ENCODE measurements around the gene CTSK. TPM values are rescaled to one million over a fixed set of nuclear protein-coding genes. Genes with fewer than 3 reads are reported as not detected.

Gene CTSK
- total and polyA plus RNA-seq, 2 donors from 2014 or later: 11.6 to 16.8 TPM

GRCh38 chr1:150765296-150765976 lies 42.6 kb downstream of the CTSK start, which contains the start of gene CTSS:
TSS of gene CTSS (minus strand) at chr1:150765778. CDS start at chr1:150764763, 1,015 bp downstream.
- FAIRE-seq: no peak
- Histone ChIP-seq H3K27ac (ENCODE audit: low read depth in 2 of 2, low read length in 2 of 2) (peak within 1 kb of the TSS in 1 of 2 donors; percentile 66), H3K36me3 (ENCODE audit: control insufficient read depth in 2 of 3, insufficient read depth in 3 of 3, low read length in 3 of 3) (no peaks in the 10 kb centered on the region), H3K4me1 (ENCODE audit: control insufficient read depth in 2 of 3, insufficient read depth in 2 of 3, low read depth in 1 of 3, low read length in 3 of 3) (no peaks in the 10 kb centered on the region), H3K9me3 (ENCODE audit: control insufficient read depth in 2 of 3, insufficient read depth in 1 of 3, low read length in 3 of 3) (peaks cover 0 to under 1% (median 0%) of the 10 kb centered on the region in 3 donors), H3K4me3 (ENCODE audit: low read length in 3 of 3) (peak within 1 kb of the TSS; percentile 39 to 55 (median 51)), H3K9ac (ENCODE audit: low read length in 3 of 3) (peak within 1 kb of the TSS in 1 of 3 donors; percentile 36), H3K27me3 (ENCODE audit: control insufficient read depth, insufficient read depth, low read length) (no peaks in the 10 kb centered on the region)
- peak in 2 of 5 donors; percentile 14 to 32 for DNase-seq
- intact Hi-C loops (cut with DNase I): no loop called here
- TF ChIP-seq CTCF (IDR thresholded peaks at IDR 0.05; ENCODE audit: borderline replicate concordance, extremely low read depth, insufficient read depth): no peak

- FAIRE-seq: no peak
- Histone ChIP-seq H3K27ac (ENCODE audit: low read depth in 2 of 2, low read length in 2 of 2) (no peak overlapping the region), H3K4me1 (ENCODE audit: control insufficient read depth in 2 of 3, insufficient read depth in 2 of 3, low read depth in 1 of 3, low read length in 3 of 3) (no peaks in the 10 kb centered on the region)
Measured at GRCh38 chr1:150764617-150765101, 43.4 kb downstream of the CTSK start.

GRCh38 chr1:150763018-150763417 lies 45.0 kb downstream of the CTSK start:
- Histone ChIP-seq H3K27ac (ENCODE audit: low read depth in 2 of 2, low read length in 2 of 2) (no peak overlapping the region), H3K9ac (ENCODE audit: low read length in 3 of 3) (no peak overlapping the region), H3K27me3 (ENCODE audit: control insufficient read depth, insufficient read depth, low read length) (no peaks in the 10 kb centered on the region), H3K36me3 (ENCODE audit: control insufficient read depth in 2 of 3, insufficient read depth in 3 of 3, low read length in 3 of 3) (no peaks in the 10 kb centered on the region), H3K9me3 (ENCODE audit: control insufficient read depth in 2 of 3, insufficient read depth in 1 of 3, low read length in 3 of 3) (peaks cover 0 to 4% (median 0%) of the 10 kb centered on the region in 3 donors), H3K4me3 (ENCODE audit: low read length in 3 of 3) (no peak overlapping the region), H3K4me1 (ENCODE audit: control insufficient read depth in 2 of 3, insufficient read depth in 2 of 3, low read depth in 1 of 3, low read length in 3 of 3) (no peaks in the 10 kb centered on the region)
- no peak for FAIRE-seq
- DNase-seq: no peak
- no peak for TF ChIP-seq CTCF (IDR thresholded peaks at IDR 0.05; ENCODE audit: borderline replicate concordance, extremely low read depth, insufficient read depth)
- intact Hi-C loops (cut with DNase I): no loop called here

More at GRCh38 chr1:150764617-150765101, 43.4 kb downstream of the CTSK start:
- H3K9me3 ChIP-seq (ENCODE audit: control insufficient read depth in 2 of 3, insufficient read depth in 1 of 3, low read length in 3 of 3): peaks cover 0 to 4% (median 0%) of the 10 kb centered on the region in 3 donors
- H3K36me3 ChIP-seq (ENCODE audit: control insufficient read depth in 2 of 3, insufficient read depth in 3 of 3, low read length in 3 of 3): no peaks in the 10 kb centered on the region
- H3K4me3 ChIP-seq (ENCODE audit: low read length in 3 of 3): peak overlapping the region in 1 of 3 donors; percentile 15
- intact Hi-C loops (cut with DNase I): no loop called here
- peak in 1 of 5 donors; percentile 22 for DNase-seq
- no peak overlapping the region for H3K9ac ChIP-seq (ENCODE audit: low read length in 3 of 3)
- no peaks in the 10 kb centered on the region for H3K27me3 ChIP-seq (ENCODE audit: control insufficient read depth, insufficient read depth, low read length)
- no peak for TF ChIP-seq CTCF (IDR thresholded peaks at IDR 0.05; ENCODE audit: borderline replicate concordance, extremely low read depth, insufficient read depth)
